Upper lobe of left lung (tissue), 6 donors: ENCODE data around the gene TPM1. TPM values are rescaled to one million over a fixed set of nuclear protein-coding genes. Genes with fewer than 3 reads are reported as not detected.
A peak's percentile ranks its signal among the peaks of the same experiment; 100 is the strongest.

Experiments
- ATAC-seq, 2 donors: fragments of 200-7000 bp; cut with Tn5 transposase; one replicate each; pipeline ENCODE4 v1.9.1; 2022; ENCODE audit warnings: mild to moderate bottlenecking in 2 of 2, moderate library complexity in 2 of 2; ENCODE audit not compliant: low FRiP score in 2 of 2
- DNase-seq, 2 donors: peaks; one replicate each; pipeline ENCODE4 v3.0.0-alpha.2; 2019 to 2020
- H3K27ac ChIP-seq, 4 donors: fragments of 200-600 bp; sonication (generic); one replicate each; pipeline ENCODE4 v1.5.1; 2016 to 2019
- H3K27me3 ChIP-seq, 4 donors: fragments of 200-600 bp; sonication (generic); one replicate each; pipeline ENCODE4 v1.5.1; 2017 to 2019
- H3K36me3 ChIP-seq, 4 donors: fragments of 200-600 bp; sonication (generic); one replicate each; pipeline ENCODE4 v1.5.1; 2016 to 2019
- H3K4me1 ChIP-seq, 4 donors: fragments of 200-600 bp; sonication (generic); one replicate each; pipeline ENCODE4 v1.5.1; 2018 to 2019
- H3K4me3 ChIP-seq, 4 donors: fragments of 200-600 bp; sonication (generic); one replicate each; pipeline ENCODE4 v1.5.1; 2017 to 2019; ENCODE audit warnings: mild to moderate bottlenecking in 2 of 4, moderate library complexity in 1 of 4
- H3K9me3 ChIP-seq, 4 donors: fragments of 200-600 bp; sonication (generic); one replicate each; pipeline ENCODE4 v1.5.1; 2018 to 2019
- EP300 ChIP-seq, 4 donors: sonication (generic); formaldehyde crosslinking; IDR thresholded peaks; one replicate each; pipeline ENCODE4 v1.5.1; 2017; ENCODE audit warnings: antibody characterized with exemption in 4 of 4, control low read depth in 2 of 4
- POLR2A ChIP-seq, 4 donors: fragments of 450-650 bp; IDR thresholded peaks; one replicate each; pipeline ENCODE4 v1.5.1; 2016 to 2017; ENCODE audit warnings: antibody characterized with exemption in 4 of 4, mild to moderate bottlenecking in 2 of 4
- POLR2AphosphoS5 ChIP-seq, 2 donors: sonication (generic); formaldehyde crosslinking; IDR thresholded peaks; one replicate each; pipeline ENCODE4 v1.5.1; 2017; ENCODE audit warnings: antibody characterized with exemption in 2 of 2
- WGBS, 2 donors: methylation state at CpG; one replicate each; pipeline ENCODE4 v1.1.5; 2017 to 2018; 5-methylcytosine and 5-hydroxymethylcytosine counted together
- total RNA-seq, 6 donors: library from RNA; depleted of rRNA in 4 of 6; stranded (reverse); fragments of >200 nt in 4 of 6; gene quantifications; one replicate each; pipeline versions ENCODE4 v1.1.0 to v1.2.1, GENCODE V29; 2016 to 2021
- TF ChIP-seq, protein P1 (sequence below), 6 experiments: fragments of 450-650 bp in 4 of 6; fragments of 200-600 bp in 2 of 6; sonication (generic) in 2 of 6; IDR thresholded peaks; one replicate each; pipeline ENCODE4 v1.5.1; 2016 to 2019; ENCODE audit warnings: antibody characterized with exemption in 6 of 6
- donor health status: DM: no; HTN: no; CAD: no; lungs with moderate emphysema.
- donor health status: DM: no; HTN: yes; CAD: no; lungs with severe emphysema.

Gene TPM1
- total RNA-seq, 6 donors from 2014 or later, result 144 to 343 (median 254) TPM

DNA sequence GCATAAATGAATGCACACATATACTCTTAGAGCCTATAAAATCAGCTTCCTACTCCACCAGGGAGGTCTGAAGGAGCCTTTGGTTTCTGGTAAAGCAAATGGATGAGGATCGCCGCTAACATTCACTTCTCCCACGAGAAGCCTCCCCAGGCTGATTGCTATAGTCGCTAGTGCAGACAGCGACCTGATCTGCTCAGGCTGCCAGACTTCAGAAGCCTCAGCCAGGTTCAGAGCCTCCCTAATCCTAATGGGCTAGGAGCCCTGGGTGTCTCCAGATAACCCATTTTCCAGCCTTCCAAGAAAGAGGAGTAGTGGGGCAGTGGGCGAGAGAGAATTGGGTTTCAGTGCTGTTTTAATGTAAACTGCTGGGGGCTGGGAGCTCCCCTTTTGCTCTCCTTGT, 35.4 kb downstream of the TPM1 start:
- Histone ChIP-seq H3K4me1 (peaks cover 0 to 21% (median 6%) of the 10 kb centered on the region in 4 donors), H3K27me3 (no peaks in the 10 kb centered on the region), H3K27ac (no peak overlapping the region), H3K36me3 (no peaks in the 10 kb centered on the region), H3K9me3 (no peaks in the 10 kb centered on the region), H3K4me3 (no peak overlapping the region)
- ATAC-seq, result no peak
- 84 to 89% methylated on average over 6 of the region's 6 CpGs for WGBS, 2 donors
- no peak for DNase-seq
- TF ChIP-seq, protein P1, sequence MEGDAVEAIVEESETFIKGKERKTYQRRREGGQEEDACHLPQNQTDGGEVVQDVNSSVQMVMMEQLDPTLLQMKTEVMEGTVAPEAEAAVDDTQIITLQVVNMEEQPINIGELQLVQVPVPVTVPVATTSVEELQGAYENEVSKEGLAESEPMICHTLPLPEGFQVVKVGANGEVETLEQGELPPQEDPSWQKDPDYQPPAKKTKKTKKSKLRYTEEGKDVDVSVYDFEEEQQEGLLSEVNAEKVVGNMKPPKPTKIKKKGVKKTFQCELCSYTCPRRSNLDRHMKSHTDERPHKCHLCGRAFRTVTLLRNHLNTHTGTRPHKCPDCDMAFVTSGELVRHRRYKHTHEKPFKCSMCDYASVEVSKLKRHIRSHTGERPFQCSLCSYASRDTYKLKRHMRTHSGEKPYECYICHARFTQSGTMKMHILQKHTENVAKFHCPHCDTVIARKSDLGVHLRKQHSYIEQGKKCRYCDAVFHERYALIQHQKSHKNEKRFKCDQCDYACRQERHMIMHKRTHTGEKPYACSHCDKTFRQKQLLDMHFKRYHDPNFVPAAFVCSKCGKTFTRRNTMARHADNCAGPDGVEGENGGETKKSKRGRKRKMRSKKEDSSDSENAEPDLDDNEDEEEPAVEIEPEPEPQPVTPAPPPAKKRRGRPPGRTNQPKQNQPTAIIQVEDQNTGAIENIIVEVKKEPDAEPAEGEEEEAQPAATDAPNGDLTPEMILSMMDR (IDR thresholded peaks at IDR 0.05), result no peak
- TF ChIP-seq POLR2A (IDR thresholded peaks at IDR 0.05) (no peak), POLR2AphosphoS5 (IDR thresholded peaks at IDR 0.05) (no peak), EP300 (IDR thresholded peaks at IDR 0.05) (no peak)

DNA sequence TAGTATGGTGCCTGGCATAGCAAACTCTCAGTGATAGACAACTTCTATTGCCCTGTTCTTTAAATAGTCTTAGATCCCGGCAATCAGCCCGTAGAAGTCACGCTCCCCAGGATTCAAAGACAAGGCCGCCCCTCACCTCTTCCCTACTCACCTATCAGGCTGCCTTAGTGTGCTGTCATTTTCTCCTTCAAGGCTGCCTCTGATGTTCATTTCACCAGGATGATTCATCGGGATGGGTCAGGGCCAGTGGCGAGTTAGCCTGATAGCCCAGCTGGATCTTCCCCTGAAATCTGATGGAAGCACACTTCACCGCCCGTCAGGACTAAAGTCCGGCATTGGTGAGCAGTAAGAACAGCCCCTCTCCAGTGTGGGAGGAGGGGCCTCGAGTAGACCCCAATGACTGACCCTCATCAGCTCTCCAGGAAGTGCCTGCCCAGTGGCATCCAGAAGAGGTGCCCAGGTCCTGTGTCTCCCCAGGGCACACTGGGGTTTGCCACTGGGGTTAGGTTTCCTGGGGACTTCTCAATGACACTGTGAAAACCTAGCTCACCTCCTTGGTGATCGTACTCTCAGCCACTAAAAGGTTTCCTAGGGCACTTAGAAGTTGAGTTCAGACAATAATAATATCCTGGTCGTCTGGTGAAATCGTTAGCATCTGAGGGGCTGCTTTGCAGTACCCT, 37.5 kb downstream of the TPM1 start:
- H3K4me1 ChIP-seq, result peaks cover 0 to 24% (median 6%) of the 10 kb centered on the region in 4 donors
- DNase-seq (no peak), ATAC-seq (peak in 1 of 2 donors; percentile 34)

DNA sequence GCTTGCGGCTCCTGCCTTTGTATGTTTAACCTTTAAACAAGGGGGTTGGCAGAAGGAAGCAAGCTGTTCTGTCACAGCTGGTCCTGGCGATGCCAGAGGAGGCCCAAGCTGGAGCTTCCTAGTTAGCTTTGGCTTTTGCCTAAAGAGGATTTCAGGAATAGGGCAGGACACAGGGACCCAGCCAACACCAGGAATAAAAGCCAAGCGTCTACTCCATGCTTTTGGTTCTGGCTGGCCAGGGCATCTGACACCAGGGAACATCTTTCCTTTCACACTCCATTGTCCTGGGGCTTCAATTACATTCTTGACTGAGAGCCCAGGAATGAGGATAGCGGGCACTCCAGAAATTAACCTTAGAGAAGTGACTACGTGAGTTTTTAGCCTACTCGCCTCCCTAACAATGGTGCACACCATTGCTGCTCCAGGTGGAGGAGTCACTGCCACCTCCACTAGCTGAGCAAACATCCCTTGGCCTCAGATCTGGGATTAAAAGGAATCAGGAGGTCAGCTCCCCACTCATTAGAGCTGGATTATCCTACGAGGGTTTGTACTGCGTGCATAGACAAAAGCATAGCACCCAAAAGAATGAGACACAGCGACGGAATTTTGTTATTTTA, 38.2 kb downstream of the TPM1 start:
- no peaks in the 10 kb centered on the region for H3K36me3 ChIP-seq
- WGBS, 2 donors, result 84 to 88% methylated on average over 10 of the region's 10 CpGs
- no peak for DNase-seq
- H3K27ac ChIP-seq, result no peak overlapping the region
- peaks cover 0 to 18% (median 4%) of the 10 kb centered on the region in 4 donors for H3K4me1 ChIP-seq
- TF ChIP-seq POLR2A (IDR thresholded peaks at IDR 0.05) (no peak), POLR2AphosphoS5 (IDR thresholded peaks at IDR 0.05) (no peak), EP300 (IDR thresholded peaks at IDR 0.05) (no peak)
- TF ChIP-seq, protein P1 (IDR thresholded peaks at IDR 0.05), result no peak
- H3K4me3 ChIP-seq, result no peak overlapping the region
- ATAC-seq, result no peak
- no peaks in the 10 kb centered on the region for H3K27me3 ChIP-seq
- H3K9me3 ChIP-seq, result no peaks in the 10 kb centered on the region

More for the DNA sequence above, 37.5 kb downstream of the TPM1 start:
- Histone ChIP-seq H3K4me3 (no peak overlapping the region), H3K9me3 (no peaks in the 10 kb centered on the region), H3K27me3 (no peaks in the 10 kb centered on the region), H3K36me3 (no peaks in the 10 kb centered on the region), H3K27ac (no peak overlapping the region)
- WGBS, 2 donors, result 86 to 93% methylated on average over 12 to 13 of the region's 13 CpGs
- TF ChIP-seq, protein P1 (IDR thresholded peaks at IDR 0.05), result no peak
- no peak for TF ChIP-seq POLR2AphosphoS5 (IDR thresholded peaks at IDR 0.05)
- TF ChIP-seq EP300 (IDR thresholded peaks at IDR 0.05), result no peak
- TF ChIP-seq POLR2A (IDR thresholded peaks at IDR 0.05), result no peak

DNA sequence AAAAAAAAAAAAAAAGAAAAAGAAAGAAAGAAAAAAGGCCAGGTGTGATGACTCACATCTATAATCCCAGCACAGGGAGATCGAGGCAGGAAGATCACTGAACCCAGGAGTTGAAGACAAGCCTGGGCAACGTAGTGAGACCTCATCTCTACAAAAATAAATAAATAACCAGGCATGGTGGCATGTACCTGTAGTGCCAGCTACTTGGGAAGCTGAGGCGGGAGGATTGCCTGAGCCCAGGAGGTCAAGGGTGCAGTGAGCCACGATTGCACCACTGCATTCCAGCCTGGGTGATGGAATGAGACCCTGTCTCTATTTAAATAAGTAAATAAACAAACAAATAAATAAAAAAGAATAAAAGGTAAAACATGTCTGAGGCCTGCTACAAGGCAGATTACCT, 39.8 kb downstream of the TPM1 start:
- WGBS, 2 donors, result 65 to 69% methylated on average over 2 to 4 of the region's 4 CpGs

More for the DNA sequence above, 39.8 kb downstream of the TPM1 start:
- Histone ChIP-seq H3K4me3 (no peak overlapping the region), H3K27me3 (no peaks in the 10 kb centered on the region), H3K9me3 (no peaks in the 10 kb centered on the region), H3K36me3 (no peaks in the 10 kb centered on the region), H3K27ac (peak overlapping the region in 1 of 4 donors; percentile 36), H3K4me1 (peaks cover 0 to 12% (median 0%) of the 10 kb centered on the region in 4 donors)
- DNase-seq (no peak), ATAC-seq (no peak)
- no peak for TF ChIP-seq POLR2AphosphoS5 (IDR thresholded peaks at IDR 0.05)
- TF ChIP-seq EP300 (IDR thresholded peaks at IDR 0.05), result no peak
- TF ChIP-seq, protein P1 (IDR thresholded peaks at IDR 0.05), result no peak
- no peak for TF ChIP-seq POLR2A (IDR thresholded peaks at IDR 0.05)
